Ramos (cell line): ENCODE measurements around the gene OGT.

Experiments used
- in situ Hi-C: fragments of 300-500 bp; cut with MboI; formaldehyde crosslinking; loops from one replicate; pipeline ENCODE4 v1.14.3; 2022; ENCODE audit warnings: low sequenced_read_pairs; ENCODE audit not compliant: unreplicated experiment

The OGT gene

DNA sequence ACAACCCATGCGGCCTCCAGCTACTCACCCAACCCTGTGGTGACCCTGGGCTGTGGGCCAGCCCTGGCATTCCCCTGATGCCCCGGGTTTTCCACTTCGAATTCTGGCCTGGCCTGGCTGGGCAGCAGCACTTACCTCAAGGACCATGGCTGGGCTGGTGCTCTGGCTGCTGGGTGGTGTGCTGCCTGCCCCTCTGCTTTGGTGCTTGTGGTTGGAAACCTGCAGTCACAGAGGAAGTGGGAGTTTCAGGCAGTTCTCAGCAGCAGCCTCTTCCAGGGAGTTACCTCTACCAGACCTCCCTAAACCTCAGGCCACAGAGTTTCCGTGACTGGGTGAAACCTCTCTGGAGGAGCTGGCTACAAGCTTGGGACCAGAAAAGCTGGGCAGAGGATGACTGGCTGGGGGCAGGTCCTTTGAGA, 85.4 kb downstream of the OGT start, which contains the start of gene CXCR3:
TSS of gene CXCR3 (minus strand) at position 209 of the 419 bp plus-strand sequence. CDS start at position 147, 62 bp downstream.
- in situ Hi-C loops, result no loop called here

DNA sequence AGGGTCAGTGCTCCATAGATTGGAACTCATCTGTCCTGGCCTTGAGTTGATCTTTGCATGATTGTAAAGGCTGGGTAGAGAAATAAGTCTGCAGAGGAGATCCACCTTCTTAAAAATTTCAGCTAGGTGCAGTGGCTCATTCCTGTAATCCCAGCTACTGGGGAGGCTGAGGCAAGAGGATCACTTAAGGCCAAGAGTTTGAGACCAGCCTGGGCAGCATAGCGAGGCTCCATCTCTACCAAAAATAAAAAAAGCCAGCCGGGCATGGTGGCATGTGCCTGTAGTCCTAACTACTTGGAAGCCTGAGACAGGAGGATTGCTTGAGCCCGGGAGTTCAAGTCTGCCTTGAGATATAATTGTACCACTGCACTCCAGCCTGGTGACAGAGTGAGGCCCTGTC, 85.9 kb downstream of the OGT start:
- in situ Hi-C loops, result no loop called here

DNA sequence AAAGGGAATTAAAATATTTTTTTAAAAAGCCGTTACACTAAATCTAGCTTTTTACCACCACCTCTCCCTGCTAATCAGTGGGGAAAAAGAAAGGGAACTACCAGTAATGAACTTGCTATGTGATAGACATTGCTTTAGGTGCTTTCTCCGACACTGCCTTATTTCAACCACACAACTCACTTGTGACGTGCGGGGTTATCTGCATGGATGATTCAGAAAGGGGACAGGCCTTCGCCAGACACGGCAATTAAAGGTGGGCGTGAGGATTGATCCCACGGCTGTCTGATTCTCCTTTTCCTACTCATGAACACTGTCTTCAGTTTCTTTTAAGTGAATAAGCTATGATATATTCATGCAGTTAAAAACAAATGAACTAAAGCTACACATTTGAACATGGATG, 86.3 kb downstream of the OGT start:
- in situ Hi-C loops, result no loop called here

DNA sequence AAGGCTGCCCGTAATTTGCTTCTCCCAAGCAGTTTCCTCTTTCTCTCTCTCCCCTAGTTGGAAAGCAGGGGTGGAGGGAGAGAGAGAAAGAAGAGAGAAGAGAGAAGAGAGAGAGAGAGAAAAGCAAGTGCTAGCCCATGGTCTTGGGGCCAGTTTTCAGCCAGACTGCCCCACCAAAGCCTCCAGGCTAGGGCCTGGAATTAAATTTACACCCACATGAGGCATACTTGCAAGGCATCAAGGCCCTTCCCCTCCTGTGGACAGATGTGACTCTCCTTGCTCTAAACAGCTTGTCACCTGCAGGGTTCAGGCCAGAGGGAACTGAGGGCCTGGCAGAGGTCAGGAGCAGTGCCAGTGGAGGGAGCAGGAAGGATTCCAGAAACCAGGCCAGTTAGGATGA, 87.1 kb downstream of the OGT start:
- in situ Hi-C loops, result no loop called here

DNA sequence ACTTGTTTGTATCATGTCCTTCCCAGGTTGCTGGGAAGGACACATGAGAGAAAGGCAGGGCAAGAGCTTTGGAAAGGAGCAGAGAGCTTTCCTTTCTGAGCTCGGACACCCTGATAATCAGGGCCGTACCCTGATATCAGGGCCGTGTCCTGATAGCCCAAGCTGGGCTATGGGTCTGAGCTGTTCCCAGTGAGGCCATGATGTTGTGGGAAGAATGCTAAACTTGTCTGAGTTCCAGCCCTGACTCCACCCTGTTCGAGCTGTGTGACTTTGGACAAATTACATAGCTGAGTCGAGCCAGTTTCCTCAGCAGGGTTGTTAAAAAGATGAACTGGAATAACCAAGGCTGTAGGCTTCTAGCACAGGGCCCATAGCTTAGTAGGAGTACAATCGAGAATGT, 88.7 kb downstream of the OGT start:
- in situ Hi-C loops, result no loop called here

DNA sequence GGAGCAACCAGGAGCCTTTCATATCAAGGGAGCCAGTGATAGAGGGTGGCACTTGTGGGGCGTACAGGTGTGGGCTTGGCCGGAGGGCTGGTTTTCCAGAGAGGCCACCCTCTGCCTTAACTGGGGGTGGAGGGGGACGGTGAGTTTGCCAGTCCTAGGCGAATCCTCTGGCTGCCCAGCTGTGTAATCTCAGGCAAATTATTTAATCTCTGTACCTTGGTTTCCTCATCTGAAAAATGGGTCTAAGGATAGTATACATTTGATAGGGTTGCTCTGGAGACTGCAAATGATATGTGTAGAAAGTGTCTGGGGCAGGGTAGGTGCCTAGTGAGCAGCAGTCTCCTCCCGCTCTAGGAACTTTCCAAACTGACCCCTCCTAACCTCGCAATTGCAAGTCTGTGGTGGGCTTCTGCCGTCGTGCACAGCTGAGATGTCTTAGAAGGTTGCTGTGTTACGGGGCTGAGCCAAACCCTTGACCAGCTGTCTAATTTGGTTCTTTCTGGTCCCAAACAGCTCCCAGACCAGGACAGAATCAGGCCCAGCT, 89.2 kb downstream of the OGT start:
- in situ Hi-C loops, result no loop called here

DNA sequence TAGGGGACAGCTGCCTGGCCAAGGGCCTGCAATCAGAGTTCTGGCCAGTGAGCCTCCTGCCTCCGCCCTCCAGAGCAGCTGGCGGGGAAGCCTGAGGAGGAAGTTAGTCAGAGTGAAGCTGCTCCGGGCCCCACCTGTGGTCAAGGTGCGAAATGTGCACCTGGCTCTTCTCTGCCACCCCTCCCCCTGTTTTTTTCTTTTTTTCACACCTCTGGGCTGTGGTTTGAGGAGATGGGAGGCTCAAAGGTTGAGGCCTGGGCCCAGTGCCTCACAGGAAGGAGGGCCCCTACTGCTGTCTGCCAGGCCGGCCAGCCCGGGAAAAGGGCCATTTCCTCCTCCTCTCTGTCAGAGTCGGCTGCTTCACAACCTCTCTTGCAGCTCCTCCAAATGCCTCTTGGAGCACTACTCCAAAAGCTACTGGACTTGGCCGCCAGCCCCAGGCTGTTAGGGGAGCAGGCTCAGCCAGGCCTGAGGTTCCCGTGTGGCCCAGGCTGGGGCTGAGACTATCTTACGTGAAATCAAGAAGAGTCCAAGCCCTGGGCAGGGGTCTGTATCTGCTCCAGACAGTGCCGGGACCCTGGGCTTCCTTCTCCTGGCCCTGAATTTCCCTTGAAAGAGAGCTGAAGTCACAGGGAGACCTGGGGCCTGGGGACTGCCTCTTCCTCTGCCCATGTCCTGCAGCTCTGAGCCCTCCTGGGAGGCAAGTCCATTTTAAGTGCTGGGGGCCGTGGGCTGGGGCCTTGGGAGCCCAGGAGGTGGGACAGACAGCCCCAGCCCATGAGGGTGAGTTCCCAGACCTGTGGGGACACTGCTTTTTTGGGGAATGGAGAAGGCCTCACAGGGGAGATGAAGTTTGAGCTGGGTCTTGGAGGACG, 89.9 kb downstream of the OGT start:
- in situ Hi-C loops, result no loop called here

DNA sequence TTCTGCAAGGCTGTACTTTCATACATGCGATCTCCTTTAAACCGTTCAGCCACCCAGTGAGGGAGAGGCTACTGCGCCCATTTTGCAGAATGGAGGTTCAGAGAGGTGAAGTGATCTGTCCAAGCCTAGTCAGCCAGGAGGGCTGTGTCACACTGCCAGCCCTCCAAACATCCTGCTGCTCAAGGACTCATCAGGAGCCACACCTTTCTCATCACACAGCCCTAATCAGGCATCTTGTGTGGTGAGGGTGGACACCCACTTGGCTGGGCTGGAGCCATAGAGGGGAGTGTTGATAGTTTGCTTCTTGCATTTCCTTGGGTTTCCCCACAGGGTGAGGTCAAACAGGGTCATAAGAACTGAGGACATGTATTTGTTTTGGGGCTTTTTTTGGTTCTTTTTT, 90.8 kb downstream of the OGT start:
- in situ Hi-C loops, result no loop called here

DNA sequence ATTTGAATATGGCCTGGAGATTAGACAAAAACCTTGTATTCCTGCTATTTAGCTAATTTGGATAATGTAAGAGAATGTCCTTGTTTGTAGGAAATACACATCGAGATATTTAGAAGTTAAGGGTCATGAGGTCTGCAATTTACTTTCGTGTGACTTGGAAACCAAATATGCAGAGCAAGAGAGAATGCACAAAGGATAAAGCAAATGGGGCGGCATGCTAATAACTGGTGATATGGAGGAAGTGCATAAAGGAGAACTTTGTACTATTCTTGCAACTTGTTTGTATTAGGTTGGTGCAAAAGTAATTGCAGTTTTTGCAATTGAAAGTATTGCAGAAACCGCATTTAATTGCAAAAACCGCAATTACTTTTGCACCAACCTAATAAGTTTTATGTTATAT, 92.6 kb downstream of the OGT start:
- in situ Hi-C loops, result no loop called here
